ENCODE measurements around the gene PCDH20. TPM values are rescaled to one million over a fixed set of nuclear protein-coding genes. Genes with fewer than 3 reads are reported as not detected.
"Not testable (repeated sequence)": the region's sequence is repeated elsewhere in the genome, so short reads cannot be mapped to it uniquely, and the experiment has no call there.

Gene PCDH20
- polyA plus RNA-seq, 5 donors: 9.5 to 20.3 (median 11.6) TPM

GRCh38 chr13:61364690-61365089 is 51.0 kb downstream of the PCDH20 start:
- DNase-seq: not testable (repeated sequence)

GRCh38 chr13:61362522-61362921 is 53.1 kb downstream of the PCDH20 start:
- DNase-seq: no peak

All from right lung (tissue), 5 donors.